ENCODE results near the gene CINP. TPM values are rescaled to one million over a fixed set of nuclear protein-coding genes. Genes with fewer than 3 reads are reported as not detected.

Gene CINP
- total and polyA plus RNA-seq, 9 of the 15 experiments (the other 6 are each of a cell fraction or from before 2014, with no cell fraction given): 36.3 to 63.2 (median 43.7) TPM

GRCh38 chr14:102315121-102315520, 47.6 kb downstream of the CINP start:
- DNase-seq (ENCODE audit: extremely low read depth in 1 of 4, low spot score in 3 of 4): no peak
- peaks cover 21 to 25% of the 10 kb centered on the region in 2 experiments; a peak in 4 of 5 replicates for H3K4me1 ChIP-seq (replicated peaks in 1 of 2; ENCODE audit: control insufficient read depth in 2 of 2, insufficient read depth in 2 of 2, low read length in 2 of 2)
- H3K9me1 ChIP-seq (ENCODE audit: control insufficient read depth, insufficient read depth, low read length): no peaks in the 10 kb centered on the region
- ChIA-PET POLR2A (no interaction called here), CTCF (ENCODE audit: low intra/inter-chr PET ratio) (interaction anchor here (1.5 to 2.3 kb wide), 2 partner anchors 80 to 269 kb away, joined by 8 to 15 read pairs; no protein-coding TSS in a partner anchor)
- H3K4me3 ChIP-seq: no peak overlapping the region
- no peaks in the 10 kb centered on the region for H3K27me3 ChIP-seq (ENCODE audit: control insufficient read depth in 2 of 2, insufficient read depth in 2 of 2, low read length in 2 of 2)
- in situ Hi-C loops (cut with MboI): loop anchor here (5.0 to 10.0 kb wide), 3 partner anchors 250 to 610 kb away; partner anchors contain the start of gene DYNC1H1
- no peak for FAIRE-seq
- 93% methylated on average over 6 of the region's 6 CpGs for WGBS (ENCODE audit: insufficient coverage, low coverage, missing lambda C conversion rate)
- H3K79me2 ChIP-seq (ENCODE audit: control insufficient read depth, insufficient read depth, low read length): peaks cover 3% of the 10 kb centered on the region
- H4K20me1 ChIP-seq (replicated peaks; ENCODE audit: control insufficient read depth, insufficient read depth, low read length): no peaks in the 10 kb centered on the region
- no peak overlapping the region for H3K27ac ChIP-seq (ENCODE audit: extremely low read depth, low read depth, low read length)
- H3K9me3 ChIP-seq (replicated peaks; ENCODE audit: control insufficient read depth, insufficient read depth, low read depth, low read length): no peaks in the 10 kb centered on the region
- no peak overlapping the region for H3K9ac ChIP-seq (ENCODE audit: insufficient read depth in 1 of 2, low read depth in 2 of 2, low read length in 2 of 2)
- no peak for ATAC-seq
- H3K36me3 ChIP-seq (ENCODE audit: control insufficient read depth, insufficient read depth, low read length): no peaks in the 10 kb centered on the region
- BruUV-seq (replicated peaks): no TSS peak
- intact Hi-C loops (cut with micrococcal nuclease): loop anchor here (5.0 kb wide), 3 partner anchors 202 to 353 kb away; partner anchors contain the start of gene DYNC1H1
- H2AFZ ChIP-seq (ENCODE audit: low read depth, low read length): no peak overlapping the region
- no peak overlapping the region for H3K4me2 ChIP-seq (ENCODE audit: insufficient read depth, low read length)
- TF ChIP-seq ZC3H4 (CRISPR knock-in tag; IDR thresholded peaks at IDR 0.05; ENCODE audit: borderline replicate concordance) (no peak), TFAM (CRISPR knock-in tag; conservative IDR thresholded peaks at IDR 0.05) (no peak), RCOR1 (IDR thresholded peaks at IDR 0.05; ENCODE audit: borderline replicate concordance in 1 of 2, low read depth in 2 of 2, low read length in 2 of 2) (no peak), TRIM25 (IDR thresholded peaks at IDR 0.05; ENCODE audit: borderline replicate concordance) (no peak), HCFC1 (IDR thresholded peaks at IDR 0.05; ENCODE audit: low read depth, low read length) (no peak), ZNF589 (CRISPR knock-in tag; IDR thresholded peaks at IDR 0.05; ENCODE audit: low read depth) (no peak), SRF (CRISPR knock-in tag; IDR thresholded peaks at IDR 0.05) (no peak), IRF2 (CRISPR knock-in tag; IDR thresholded peaks at IDR 0.05) (no peak), ZNF124 (CRISPR knock-in tag; IDR thresholded peaks at IDR 0.05) (no peak), RNF219 (CRISPR knock-in tag; IDR thresholded peaks at IDR 0.05) (no peak)
